AG08396 (cell line): ENCODE results near the gene CELSR2.

Experiments
- DNase-seq: peaks from one replicate; pipeline ENCODE4 v3.0.0; 2012; ENCODE audit warnings: low spot score, mixed read lengths

The CELSR2 gene

GRCh38 chr1:109252167-109252892 is 3.0 kb downstream of the CELSR2 start:
- no peak for DNase-seq

- DNase-seq, result peak; percentile 67
These were observed 3.8 kb downstream of the CELSR2 start for GRCh38 chr1:109252893-109253802.

GRCh38 chr1:109253803-109254620 is 4.7 kb downstream of the CELSR2 start:
- DNase-seq, result peak; percentile 59

- DNase-seq, result no peak
These were observed 5.3 kb downstream of the CELSR2 start for GRCh38 chr1:109254621-109255096.

- DNase-seq, result no peak
These were observed 5.8 kb downstream of the CELSR2 start for GRCh38 chr1:109255097-109255651.

DNA sequence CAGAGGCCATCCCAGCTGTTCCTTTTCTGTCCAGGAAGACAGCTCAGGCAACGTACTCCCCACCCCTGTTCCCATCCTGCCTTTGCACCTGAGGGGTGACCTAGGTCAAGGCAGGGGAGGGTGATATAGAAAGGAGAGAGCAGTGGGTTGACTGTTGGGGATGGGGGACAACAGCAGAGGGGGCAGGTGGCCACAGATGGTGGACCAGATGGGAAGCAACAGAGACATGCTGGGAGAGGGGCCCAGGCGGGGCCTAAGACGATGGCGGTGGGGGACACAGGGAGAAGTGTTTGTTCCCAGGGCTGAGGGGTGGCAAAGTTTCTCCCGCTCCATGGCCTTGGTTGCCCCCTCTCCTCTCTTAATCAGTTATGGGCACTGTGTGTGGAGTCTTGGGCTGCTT is 6.3 kb downstream of the CELSR2 start:
- no peak for DNase-seq

DNA sequence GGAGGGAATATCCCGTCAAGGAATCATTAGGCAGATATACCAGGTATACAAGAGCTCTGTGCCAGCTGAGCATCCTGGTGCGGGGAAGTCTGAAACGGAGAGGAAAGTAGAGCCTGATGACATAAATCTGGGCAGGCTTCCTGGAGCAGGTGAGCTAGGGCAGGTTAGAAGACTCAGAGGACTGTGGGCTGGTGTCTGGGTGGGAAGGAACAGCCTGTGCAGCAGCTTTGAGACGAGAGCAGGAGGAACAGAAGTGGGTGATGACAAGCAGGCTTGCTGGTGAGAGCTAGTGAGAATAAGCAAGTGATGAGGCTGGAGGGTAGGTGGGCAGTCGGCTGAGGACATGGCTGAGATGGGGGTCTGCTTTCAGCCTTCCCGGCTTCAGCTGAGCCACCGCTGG is 6.7 kb downstream of the CELSR2 start:
- DNase-seq, result no peak

DNA sequence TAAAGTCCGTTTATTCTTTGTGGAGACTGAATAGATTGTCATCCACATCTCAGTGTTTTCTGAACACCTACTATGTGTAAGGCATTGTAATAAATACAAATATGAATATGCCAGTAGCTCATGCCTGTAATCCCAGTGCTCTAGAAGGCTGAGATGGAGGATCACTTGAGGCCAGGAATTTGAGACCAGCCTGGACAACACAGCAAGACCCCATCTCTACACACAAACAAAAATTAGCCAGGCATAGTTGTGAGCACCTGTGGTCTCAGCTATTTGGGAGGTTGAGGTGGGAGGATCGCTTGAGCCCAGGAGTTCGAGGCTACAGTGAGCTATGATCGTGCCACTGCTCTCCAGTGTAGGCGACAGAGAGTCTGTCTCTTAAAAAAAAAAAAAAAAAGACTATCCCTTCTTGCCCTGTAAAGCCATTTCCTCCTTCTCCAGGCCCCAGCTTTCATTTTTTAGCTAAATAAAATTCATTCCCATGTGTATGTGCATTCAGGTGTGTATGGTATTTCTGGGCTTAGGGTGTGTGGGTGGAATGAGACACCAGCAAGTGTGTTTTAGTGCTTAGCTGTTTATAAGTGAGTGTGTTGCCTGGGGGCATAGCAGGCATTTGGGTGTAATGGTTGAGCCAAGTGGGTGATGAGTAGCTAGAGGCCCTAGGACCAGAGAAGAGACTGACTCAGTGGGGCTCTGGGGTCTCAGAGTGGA is 7.8 kb downstream of the CELSR2 start:
- no peak for DNase-seq

DNA sequence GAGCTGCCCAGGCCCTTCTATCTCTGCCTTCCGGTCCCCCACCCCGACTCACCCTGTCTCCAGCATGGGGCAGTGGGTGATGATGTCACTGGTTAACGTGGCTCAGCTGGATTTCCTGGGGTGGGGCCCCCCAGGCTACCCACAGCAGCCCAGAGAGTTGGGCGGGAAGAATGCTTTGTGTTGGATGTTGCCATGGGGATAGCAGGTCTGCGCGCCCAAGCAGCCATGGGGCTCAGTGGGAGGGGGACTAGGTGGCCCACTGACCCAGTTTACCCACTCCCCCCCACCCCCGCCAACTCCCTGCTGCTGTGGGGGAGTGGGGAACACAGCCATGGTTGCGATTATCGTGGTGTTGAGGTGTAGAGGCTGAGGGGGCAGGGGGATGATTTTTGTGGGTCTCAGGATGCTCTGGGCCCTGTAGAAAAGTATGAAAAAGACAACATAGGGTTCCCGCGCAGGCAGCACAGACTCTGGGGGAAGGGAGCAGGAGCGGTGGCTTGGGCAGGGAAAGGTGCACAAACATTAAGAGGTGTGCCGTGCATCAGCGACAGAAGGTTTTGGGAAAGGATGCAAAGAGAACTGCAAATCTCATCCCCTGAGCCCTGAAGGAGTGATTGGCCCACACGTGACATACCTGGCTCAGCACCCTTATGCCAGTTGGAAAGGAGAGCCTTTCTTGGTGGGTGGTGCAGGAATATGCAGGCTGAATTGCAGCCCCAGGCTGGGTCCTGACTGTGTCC is 8.5 kb downstream of the CELSR2 start:
- no peak for DNase-seq

- no peak for DNase-seq
These were observed 9.4 kb downstream of the CELSR2 start for GRCh38 chr1:109258481-109259466.

- no peak for DNase-seq
These were observed 10.6 kb downstream of the CELSR2 start for GRCh38 chr1:109259674-109260557.

- no peak for DNase-seq
These were observed 11.7 kb downstream of the CELSR2 start for GRCh38 chr1:109261006-109261405.

DNA sequence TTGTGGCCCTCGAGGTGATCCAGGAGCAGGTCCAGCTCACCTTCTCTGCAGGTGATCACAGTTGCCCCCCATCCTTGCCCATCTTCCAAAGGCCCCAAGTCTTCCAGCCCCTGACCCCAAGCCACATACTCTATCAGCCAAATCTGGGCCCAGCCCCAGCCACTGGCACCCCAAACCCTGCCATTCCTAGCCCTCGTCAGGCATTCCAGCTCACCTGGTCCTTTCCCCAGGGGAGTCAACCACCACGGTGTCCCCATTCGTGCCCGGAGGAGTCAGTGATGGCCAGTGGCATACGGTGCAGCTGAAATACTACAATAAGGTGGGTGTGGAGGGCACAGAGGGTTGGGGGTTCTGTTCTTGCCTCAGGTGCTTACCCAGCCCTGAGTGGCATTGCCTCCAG is 12.2 kb downstream of the CELSR2 start:
- no peak for DNase-seq

- no peak for DNase-seq
These were observed 13.1 kb downstream of the CELSR2 start for GRCh38 chr1:109262231-109263055.

GRCh38 chr1:109263234-109263596 is 13.9 kb downstream of the CELSR2 start:
- DNase-seq, result no peak

DNA sequence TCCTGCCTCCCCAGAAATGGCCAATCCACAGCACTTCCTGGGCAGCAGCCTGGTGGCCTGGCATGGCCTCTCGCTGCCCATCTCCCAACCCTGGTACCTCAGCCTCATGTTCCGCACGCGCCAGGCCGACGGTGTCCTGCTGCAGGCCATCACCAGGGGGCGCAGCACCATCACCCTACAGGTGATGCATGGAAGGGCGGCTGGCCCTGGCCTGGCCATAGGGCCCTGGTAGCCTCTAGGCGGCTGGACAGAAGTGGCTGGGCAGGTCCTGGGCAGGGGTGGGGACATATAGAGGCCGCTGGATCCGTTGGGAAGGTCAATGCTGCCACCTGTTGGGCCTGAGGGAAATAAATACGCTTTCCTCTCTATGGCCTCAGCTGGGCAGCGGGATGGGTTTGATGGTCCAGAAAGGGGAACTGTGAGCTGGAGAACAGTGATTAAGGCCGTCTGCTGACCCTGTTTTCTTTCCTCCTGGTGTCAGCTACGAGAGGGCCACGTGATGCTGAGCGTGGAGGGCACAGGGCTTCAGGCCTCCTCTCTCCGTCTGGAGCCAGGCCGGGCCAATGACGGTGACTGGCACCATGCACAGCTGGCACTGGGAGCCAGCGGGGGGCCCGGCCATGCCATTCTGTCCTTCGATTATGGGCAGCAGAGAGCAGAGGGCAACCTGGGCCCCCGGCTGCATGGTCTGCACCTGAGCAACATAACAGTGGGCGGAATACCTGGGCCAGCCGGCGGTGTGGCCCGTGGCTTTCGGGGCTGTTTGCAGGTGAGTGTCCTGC is 14.4 kb downstream of the CELSR2 start:
- DNase-seq, result peak; percentile 91

- DNase-seq, result no peak
These were observed 15.0 kb downstream of the CELSR2 start for GRCh38 chr1:109264379-109264755.
